Activated T-cell treated with anti-CD3 and anti-CD28 coated beads, Interleukin-2, amount 50 U/mL, for 72 hours (primary cell): ENCODE measurements around the gene SEC24A. TPM values are rescaled to one million over a fixed set of nuclear protein-coding genes. Genes with fewer than 3 reads are reported as not detected.
"Not testable (repeated sequence)": the region's sequence is repeated elsewhere in the genome, so short reads cannot be mapped to it uniquely, and the experiment has no call there.

Source experiments
- ATAC-seq, 2 donors: fragments of 150-1000 bp; cut with Tn5 transposase; replicated peaks in 1 of 2; 2 replicates each; pipeline ENCODE4 v1.10.0; 2021; ENCODE audit warnings: moderate library complexity in 2 of 2, mild to moderate bottlenecking in 1 of 2
- DNase-seq, 2 donors: peaks; one replicate each; pipeline ENCODE4 v3.0.0; 2021 to 2022; ENCODE audit warnings: mixed read lengths in 1 of 2
- H3K27ac Mint-ChIP-seq: one replicate; pipeline ENCODE4 v1.8.0; 2022; ENCODE audit warnings: mild to moderate bottlenecking, moderate library complexity, mixed read lengths
- H3K27me3 Mint-ChIP-seq: one replicate; pipeline ENCODE4 v1.8.0; 2022; ENCODE audit warnings: low read depth, mixed read lengths
- H3K36me3 Mint-ChIP-seq, 2 donors: one replicate each; pipeline ENCODE4 v1.8.0; 2022; ENCODE audit warnings: mixed read lengths in 2 of 2, mild to moderate bottlenecking in 1 of 2; ENCODE audit not compliant: insufficient read depth in 2 of 2
- H3K4me1 Mint-ChIP-seq: one replicate; pipeline ENCODE4 v1.8.0; 2022; ENCODE audit warnings: low read depth, mixed read lengths
- H3K4me3 Mint-ChIP-seq, 2 donors: one replicate each; pipeline ENCODE4 v1.8.0; 2022; ENCODE audit warnings: mild to moderate bottlenecking in 2 of 2, mixed read lengths in 2 of 2, moderate library complexity in 2 of 2
- H3K9me3 Mint-ChIP-seq, 2 donors: one replicate each; pipeline ENCODE4 v1.8.0; 2022; ENCODE audit warnings: mixed read lengths in 2 of 2
- total RNA-seq, 2 donors: library from RNA; stranded (reverse); gene quantifications; one replicate each; pipeline ENCODE4 v1.2.3, GENCODE V29; 2022

The SEC24A gene
- total RNA-seq, 2 donors from 2014 or later, result 32.0 to 49.5 TPM

DNA sequence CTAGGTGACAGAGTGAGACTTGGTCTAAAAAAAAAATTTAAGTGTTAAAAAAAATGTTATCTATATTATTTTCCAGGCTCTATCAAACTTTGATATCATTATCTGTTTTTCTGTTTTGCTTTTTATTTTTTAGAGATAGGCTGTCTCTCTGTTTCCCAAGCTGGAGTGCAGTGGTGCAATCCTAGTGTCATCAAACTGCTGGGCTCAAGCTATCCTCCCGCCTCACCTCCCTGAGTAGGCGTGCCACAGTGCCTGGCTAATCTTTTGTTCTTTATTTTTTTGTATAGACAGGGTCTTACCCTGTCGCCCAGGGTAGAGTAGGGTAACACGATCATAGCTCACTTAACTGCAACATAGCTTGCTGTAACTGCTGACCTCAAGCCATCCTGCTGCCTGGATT is 14.4 kb downstream of the SEC24A start:
- DNase-seq (no peak), ATAC-seq (no peak)
- Mint-ChIP-seq H3K4me3 (no peak overlapping the region), H3K27ac (no peak overlapping the region), H3K27me3 (no peaks in the 10 kb centered on the region), H3K9me3 (no peaks in the 10 kb centered on the region), H3K4me1 (peaks cover 33% of the 10 kb centered on the region), H3K36me3 (peaks cover 8 to 16% of the 10 kb centered on the region in 2 donors)

DNA sequence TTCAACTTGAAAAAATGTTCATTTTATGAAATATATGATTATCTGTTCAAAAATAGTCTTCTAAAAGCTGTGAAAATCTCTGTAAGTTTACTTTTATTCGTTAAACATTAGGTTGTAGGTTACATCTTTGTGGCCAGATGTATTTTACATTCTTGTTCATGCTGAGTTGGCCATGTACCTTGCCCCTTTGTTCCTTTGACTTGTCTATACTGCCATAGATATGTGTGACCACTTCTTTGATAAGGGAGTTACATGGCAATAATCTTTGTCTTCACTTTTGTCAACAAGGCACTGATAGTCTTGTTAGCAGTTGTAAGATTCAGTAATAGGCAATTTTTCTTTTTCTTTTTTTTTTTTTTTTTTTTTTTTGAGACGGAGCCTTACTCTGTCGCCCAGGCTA is 15.9 kb downstream of the SEC24A start:
- DNase-seq (no peak), ATAC-seq (no peak)
- H3K27ac Mint-ChIP-seq, result no peak overlapping the region
- no peaks in the 10 kb centered on the region for H3K27me3 Mint-ChIP-seq
- no peak overlapping the region for H3K4me3 Mint-ChIP-seq
- H3K9me3 Mint-ChIP-seq, result no peaks in the 10 kb centered on the region
- H3K4me1 Mint-ChIP-seq, result peaks cover 19% of the 10 kb centered on the region
- peaks cover 5 to 13% of the 10 kb centered on the region in 2 donors for H3K36me3 Mint-ChIP-seq

DNA sequence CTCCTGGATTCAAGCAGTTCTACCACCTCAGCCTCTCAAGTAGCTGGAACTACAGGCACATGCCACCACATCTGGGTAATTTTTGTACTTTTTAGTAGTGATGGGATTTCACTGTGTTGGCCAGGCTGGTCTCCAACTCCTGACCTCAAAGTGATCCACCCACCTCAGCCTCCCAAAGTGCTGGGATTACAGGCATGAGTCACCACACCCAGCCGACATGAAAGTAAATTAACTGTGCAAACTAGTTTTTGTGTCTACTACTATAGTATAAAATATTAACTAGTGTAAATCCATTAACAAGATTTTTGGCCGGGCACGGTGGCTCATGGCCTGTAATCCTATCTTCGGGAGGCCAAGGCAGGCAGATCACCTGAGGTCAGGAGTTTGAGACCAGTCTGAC is 25.0 kb downstream of the SEC24A start:
- not testable (repeated sequence) for H3K36me3 Mint-ChIP-seq, H3K4me3 Mint-ChIP-seq, ATAC-seq

DNA sequence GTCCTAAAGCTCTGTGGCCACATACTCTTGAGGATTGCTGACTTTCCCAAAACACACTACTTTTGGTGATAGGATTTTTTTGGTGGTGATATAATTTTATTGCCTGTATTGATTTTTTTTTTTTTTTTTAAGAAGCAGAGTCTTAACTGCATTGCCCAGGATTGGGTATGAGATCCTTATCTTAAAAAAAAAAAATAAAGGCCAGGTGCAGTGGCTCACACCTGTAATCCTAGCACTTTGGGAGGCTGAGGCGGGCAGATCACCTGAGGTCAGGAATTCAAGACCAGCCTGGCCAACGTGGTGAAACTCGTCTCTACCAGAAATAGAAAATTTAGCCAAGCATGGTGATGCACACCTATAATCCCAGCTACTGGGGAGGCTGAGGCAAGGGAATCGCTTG is 28.8 kb downstream of the SEC24A start:
- not testable (repeated sequence) for ATAC-seq, H3K27ac Mint-ChIP-seq, H3K4me3 Mint-ChIP-seq, H3K9me3 Mint-ChIP-seq, H3K27me3 Mint-ChIP-seq, DNase-seq, H3K4me1 Mint-ChIP-seq
- H3K36me3 Mint-ChIP-seq, result peaks cover 4 to 17% of the 10 kb centered on the region in 2 donors

More for the DNA sequence above, 25.0 kb downstream of the SEC24A start:
- not testable (repeated sequence) for H3K27me3 Mint-ChIP-seq, H3K27ac Mint-ChIP-seq, H3K9me3 Mint-ChIP-seq, H3K4me1 Mint-ChIP-seq, DNase-seq

DNA sequence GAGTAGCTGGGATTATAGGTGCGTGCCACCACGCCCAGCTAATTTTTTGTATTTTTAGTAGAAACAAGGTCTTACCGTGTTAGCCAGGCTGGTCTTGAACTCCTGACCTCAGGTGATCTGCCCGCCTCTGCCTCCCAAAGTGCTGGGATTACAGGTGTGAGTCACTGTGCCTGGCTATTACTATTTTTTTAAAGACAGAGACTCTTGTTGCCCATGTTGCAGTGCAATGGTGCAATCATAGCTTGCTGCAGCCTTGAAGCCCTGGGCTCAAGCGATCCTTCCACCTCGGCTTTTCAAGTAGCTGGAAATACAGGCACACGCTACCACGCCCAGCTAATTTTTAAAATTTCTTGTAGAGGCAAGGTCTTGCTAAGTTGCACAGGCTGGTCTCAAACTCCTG is 41.6 kb downstream of the SEC24A start:
- H3K27ac Mint-ChIP-seq, H3K9me3 Mint-ChIP-seq, H3K4me3 Mint-ChIP-seq, H3K27me3 Mint-ChIP-seq, DNase-seq, H3K4me1 Mint-ChIP-seq, ATAC-seq: not testable (repeated sequence)
- H3K36me3 Mint-ChIP-seq, result peaks cover 4 to 24% of the 10 kb centered on the region in 2 donors

DNA sequence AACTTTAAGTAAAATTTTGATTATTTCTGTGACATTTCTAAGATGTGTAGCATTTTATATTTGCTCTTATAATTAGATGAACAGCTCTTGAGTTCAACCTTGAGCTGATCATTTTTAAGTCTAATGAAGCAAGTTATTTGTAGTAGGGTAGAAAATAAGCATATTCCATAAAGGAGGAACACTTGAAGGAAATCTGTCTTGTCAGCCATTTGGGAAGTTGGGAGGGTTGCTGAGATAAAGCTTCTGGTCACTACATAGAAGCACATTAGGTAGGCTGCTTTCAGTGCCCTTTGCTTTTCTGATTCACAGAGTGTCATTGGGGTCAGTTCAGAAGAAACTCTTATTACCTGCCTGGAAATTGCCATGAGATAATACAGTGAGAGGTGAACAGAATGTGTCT is 44.1 kb downstream of the SEC24A start:
- H3K4me1 Mint-ChIP-seq, result no peaks in the 10 kb centered on the region
- DNase-seq, result no peak
- peaks cover 3 to 23% of the 10 kb centered on the region in 2 donors for H3K36me3 Mint-ChIP-seq
- no peaks in the 10 kb centered on the region for H3K27me3 Mint-ChIP-seq
- H3K9me3 Mint-ChIP-seq, result no peaks in the 10 kb centered on the region
- H3K4me3 Mint-ChIP-seq, result no peak overlapping the region
- peak overlapping the region; percentile 17 for H3K27ac Mint-ChIP-seq
- ATAC-seq, result no peak

DNA sequence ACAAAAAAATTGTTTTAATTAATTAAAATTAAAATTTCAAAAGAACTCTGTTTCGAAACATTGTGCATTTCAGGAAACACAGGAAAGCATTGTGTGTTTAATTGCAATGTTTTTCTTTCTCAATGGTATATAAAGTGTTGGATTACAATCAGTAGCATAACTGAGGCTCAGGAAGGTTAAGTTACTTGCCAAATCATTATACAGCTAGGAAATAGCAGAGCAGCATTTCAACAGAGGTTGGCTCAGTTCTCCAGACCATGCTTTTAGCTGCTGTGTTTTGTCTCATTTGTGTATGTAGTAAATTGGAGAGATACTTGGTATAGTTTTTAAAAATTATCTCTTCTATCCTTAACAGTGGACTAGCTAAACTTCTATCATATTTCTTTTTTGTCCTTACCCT is 59.7 kb downstream of the SEC24A start:
- ATAC-seq, result no peak
- H3K27ac Mint-ChIP-seq, result no peak overlapping the region
- H3K4me1 Mint-ChIP-seq, result no peaks in the 10 kb centered on the region
- H3K9me3 Mint-ChIP-seq, result no peaks in the 10 kb centered on the region
- no peaks in the 10 kb centered on the region for H3K27me3 Mint-ChIP-seq
- peaks cover 0 to 26% of the 10 kb centered on the region in 2 donors for H3K36me3 Mint-ChIP-seq
- DNase-seq, result no peak
- no peak overlapping the region for H3K4me3 Mint-ChIP-seq

DNA sequence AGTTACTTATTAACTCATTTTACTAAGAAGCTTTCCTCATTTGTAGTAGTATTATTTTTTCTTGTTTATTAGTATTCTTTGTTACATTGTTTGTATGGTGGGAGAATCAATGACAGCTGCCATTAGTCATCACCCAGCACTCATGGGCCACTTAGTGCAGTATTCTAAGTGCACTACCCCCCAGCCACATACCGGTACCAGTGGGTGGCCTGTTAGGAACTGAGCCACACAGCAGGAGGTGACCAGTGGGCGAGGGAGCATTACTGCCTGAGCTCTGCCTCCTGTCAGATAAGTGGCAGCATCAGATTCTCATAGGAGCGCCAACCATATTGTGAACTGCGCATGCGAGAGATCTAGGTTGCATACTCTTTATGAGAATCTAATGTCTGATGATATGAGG is 65.5 kb downstream of the SEC24A start:
- H3K27me3 Mint-ChIP-seq, result no peaks in the 10 kb centered on the region
- no peaks in the 10 kb centered on the region for H3K9me3 Mint-ChIP-seq
- DNase-seq (no peak), ATAC-seq (no peak)
- H3K36me3 Mint-ChIP-seq, result peaks cover 2 to 27% of the 10 kb centered on the region in 2 donors
- H3K27ac Mint-ChIP-seq, result no peak overlapping the region
- H3K4me3 Mint-ChIP-seq, result no peak overlapping the region
- H3K4me1 Mint-ChIP-seq, result no peaks in the 10 kb centered on the region

DNA sequence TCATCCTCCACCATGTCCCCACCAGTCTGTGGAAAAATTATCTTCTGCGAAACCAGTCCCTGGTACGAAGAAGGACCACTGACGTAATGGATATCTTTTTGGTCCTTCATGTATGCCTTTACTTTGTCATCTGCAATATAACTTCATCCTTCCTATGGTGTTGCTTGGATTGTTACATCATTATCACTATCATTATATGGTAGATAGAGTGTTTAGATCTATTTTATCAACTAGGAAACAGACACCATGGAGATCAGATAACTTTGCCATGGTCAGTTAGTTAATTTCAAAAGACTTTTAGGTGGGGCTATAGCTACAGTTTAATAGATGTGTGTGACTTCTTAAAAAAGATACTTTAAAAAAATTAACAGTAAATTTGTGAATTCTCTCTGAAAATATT is 66.0 kb downstream of the SEC24A start:
- ATAC-seq, result no peak
- no peaks in the 10 kb centered on the region for H3K9me3 Mint-ChIP-seq
- no peak for DNase-seq
- H3K36me3 Mint-ChIP-seq, result peaks cover 2 to 24% of the 10 kb centered on the region in 2 donors
- no peak overlapping the region for H3K4me3 Mint-ChIP-seq
- H3K27me3 Mint-ChIP-seq, result no peaks in the 10 kb centered on the region
- no peaks in the 10 kb centered on the region for H3K4me1 Mint-ChIP-seq
- H3K27ac Mint-ChIP-seq, result no peak overlapping the region

DNA sequence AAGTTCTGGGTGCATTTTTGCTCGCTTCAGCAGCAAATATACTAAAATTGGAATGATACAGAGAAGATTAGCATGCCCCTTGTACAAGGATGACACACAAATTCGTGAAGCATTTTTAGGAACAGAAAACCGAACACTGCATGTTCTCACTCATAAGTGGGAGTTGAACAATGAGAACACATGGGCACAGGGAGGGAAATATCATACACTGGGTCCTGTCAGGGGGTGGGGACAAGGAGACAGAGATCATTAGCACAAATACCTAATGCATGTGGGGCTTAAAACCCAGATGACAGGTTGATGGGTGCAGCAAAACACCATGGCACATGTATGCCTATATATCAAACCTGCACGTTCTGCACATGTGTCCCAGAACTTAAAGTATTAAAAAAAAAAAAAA is 66.9 kb downstream of the SEC24A start:
- H3K4me3 Mint-ChIP-seq, H3K27me3 Mint-ChIP-seq, H3K4me1 Mint-ChIP-seq, H3K9me3 Mint-ChIP-seq, ATAC-seq, H3K27ac Mint-ChIP-seq, DNase-seq: not testable (repeated sequence)
- peaks cover 2 to 19% of the 10 kb centered on the region in 2 donors for H3K36me3 Mint-ChIP-seq

DNA sequence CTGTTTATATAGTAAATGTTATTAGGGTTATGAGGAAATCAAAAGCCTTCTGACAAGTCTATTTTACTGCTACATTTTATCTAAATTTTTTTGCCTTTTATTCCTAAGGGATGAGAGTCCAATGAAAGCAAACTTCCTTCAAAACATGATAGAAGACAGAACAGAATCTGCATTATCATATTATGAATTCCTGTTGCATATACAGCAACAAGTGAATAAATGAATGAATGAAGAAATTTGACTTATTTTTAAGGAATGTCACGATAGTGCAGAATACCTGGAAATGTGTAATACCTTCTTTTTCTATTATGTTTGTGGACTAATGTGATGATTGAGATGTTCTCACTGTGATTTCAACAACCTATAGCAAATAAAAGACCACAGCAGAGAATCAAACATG is 76.3 kb downstream of the SEC24A start:
- no peak overlapping the region for H3K4me3 Mint-ChIP-seq
- DNase-seq (no peak), ATAC-seq (no peak)
- peaks cover 0 to 15% of the 10 kb centered on the region in 2 donors for H3K36me3 Mint-ChIP-seq
- no peaks in the 10 kb centered on the region for H3K4me1 Mint-ChIP-seq
- no peaks in the 10 kb centered on the region for H3K27me3 Mint-ChIP-seq
- no peak overlapping the region for H3K27ac Mint-ChIP-seq
- H3K9me3 Mint-ChIP-seq, result no peaks in the 10 kb centered on the region

DNA sequence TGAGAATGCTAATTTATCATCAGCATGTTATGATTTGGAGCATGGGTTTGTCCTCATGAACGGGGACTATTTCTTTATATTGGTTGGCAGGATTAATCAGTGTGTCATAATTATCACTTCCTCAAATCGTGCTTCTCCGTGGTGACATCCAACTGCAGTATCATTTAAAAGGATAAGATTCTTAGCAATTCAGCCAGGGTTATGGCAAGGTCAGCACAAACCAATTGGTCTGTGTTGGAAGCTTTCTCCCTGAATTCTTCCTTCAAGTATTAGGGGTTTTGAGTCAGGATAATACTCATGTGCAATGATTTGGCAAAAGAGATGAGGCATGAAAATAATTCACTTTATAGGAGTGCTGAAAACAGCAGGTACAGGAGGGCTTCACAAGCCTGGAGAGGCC is 84.2 kb downstream of the SEC24A start:
- H3K27ac Mint-ChIP-seq, result no peak overlapping the region
- H3K4me3 Mint-ChIP-seq, result no peak overlapping the region
- no peak for ATAC-seq
- no peak for DNase-seq
- H3K4me1 Mint-ChIP-seq, result peaks cover 10% of the 10 kb centered on the region
- no peaks in the 10 kb centered on the region for H3K9me3 Mint-ChIP-seq
- no peaks in the 10 kb centered on the region for H3K27me3 Mint-ChIP-seq
- H3K36me3 Mint-ChIP-seq, result no peaks in the 10 kb centered on the region

DNA sequence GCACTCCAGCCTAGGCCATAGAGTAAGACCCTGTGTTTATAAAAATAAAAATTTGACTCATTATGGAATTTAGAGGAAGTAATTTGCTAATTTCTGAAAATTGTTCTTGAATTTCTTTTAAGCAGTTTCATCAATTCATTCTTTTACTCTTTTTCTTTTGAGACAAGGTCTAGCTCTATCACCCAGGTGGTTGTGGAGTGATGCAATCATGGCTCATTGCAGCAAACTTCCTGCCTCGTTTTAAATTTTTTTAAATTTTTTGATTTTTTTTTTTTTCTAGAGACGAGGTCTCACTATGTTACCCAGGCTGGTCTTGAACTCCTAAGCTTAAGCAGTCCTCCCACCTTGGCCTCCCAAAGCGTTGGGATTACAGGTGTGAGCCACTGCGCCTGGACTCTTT is 86.7 kb downstream of the SEC24A start:
- Mint-ChIP-seq H3K36me3 (peaks cover 5 to 6% of the 10 kb centered on the region in 2 donors), H3K4me1 (peaks cover 24% of the 10 kb centered on the region), H3K9me3 (no peaks in the 10 kb centered on the region), H3K27ac (no peak overlapping the region), H3K27me3 (no peaks in the 10 kb centered on the region), H3K4me3 (no peak overlapping the region)
- ATAC-seq, result no peak
- DNase-seq, result peak in 1 of 2 donors; percentile 14

DNA sequence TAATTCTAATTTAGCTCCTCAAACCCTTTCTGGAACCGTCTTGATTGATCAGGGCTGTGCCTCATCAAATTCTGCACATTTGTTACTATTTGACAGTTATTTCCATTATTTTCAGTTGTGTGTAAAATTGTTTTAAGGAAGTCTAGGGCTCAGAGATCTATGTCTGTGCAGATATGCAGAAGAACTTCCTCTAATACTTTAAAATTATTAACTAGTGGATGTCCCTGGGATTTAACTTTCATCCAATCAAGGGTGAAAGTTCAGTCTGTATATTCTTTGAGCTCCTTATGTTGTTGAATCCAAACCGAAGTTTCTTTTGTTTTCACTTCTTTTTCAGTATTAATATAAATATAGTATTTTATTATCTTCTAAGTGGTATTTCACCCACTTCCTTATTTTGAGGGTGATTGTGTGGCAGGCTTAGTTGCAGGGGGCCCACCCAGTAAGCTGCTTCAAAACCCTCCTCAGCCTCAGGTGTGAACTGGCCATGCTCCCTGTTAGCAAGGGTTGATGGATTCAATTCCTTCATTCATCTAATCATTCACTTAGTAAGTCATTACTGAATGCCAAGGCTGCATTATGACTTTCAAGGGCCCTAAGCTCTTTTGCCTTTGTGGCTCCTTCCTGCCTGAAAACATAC is 87.7 kb downstream of the SEC24A start:
- Mint-ChIP-seq H3K9me3 (no peaks in the 10 kb centered on the region), H3K4me1 (peaks cover 33% of the 10 kb centered on the region), H3K4me3 (no peak overlapping the region), H3K36me3 (peaks cover 6 to 9% of the 10 kb centered on the region in 2 donors), H3K27me3 (no peaks in the 10 kb centered on the region), H3K27ac (no peak overlapping the region)
- DNase-seq (no peak), ATAC-seq (no peak)
